ENCODE data around the gene FNIP1. TPM values are rescaled to one million over a fixed set of nuclear protein-coding genes. Genes with fewer than 3 reads are reported as not detected.
A peak's percentile ranks its signal among the peaks of the same experiment; 100 is the strongest.

Gene FNIP1
- total RNA-seq, 1 experiment from 2014 or later: 16.4 TPM

GRCh38 chr5:131630208-131630962 is 166.4 kb downstream of the FNIP1 start:
- H3K4me2 ChIP-seq (ENCODE audit: low read length): peak overlapping the region; percentile 58; the same call in 1 of the 2 replicates
- peaks cover 96% of the 10 kb centered on the region for H3K79me2 ChIP-seq (ENCODE audit: insufficient read depth, low read length)
- peaks cover 7% of the 10 kb centered on the region; the same call in 1 of the 2 replicates for H4K20me1 ChIP-seq (ENCODE audit: insufficient read depth)
- ChIA-PET RAD21 (ENCODE audit: low non-redundant PET in 1 of 2, low total read pairs in 2 of 2, uncharacterized antibody in 2 of 2, unreplicated experiment in 2 of 2) (no interaction called here), CTCF (interaction anchor here (1.4 kb wide), 1 partner anchor 377 kb away, joined by 5 read pairs; no protein-coding TSS in a partner anchor), POLR2A (no interaction called here)
- H3K36me3 ChIP-seq (ENCODE audit: control insufficient read depth in 1 of 2, insufficient read depth in 2 of 2, low read length in 2 of 2): no peaks in the 10 kb centered on the region
- no peaks in the 10 kb centered on the region for H3K9me3 ChIP-seq (ENCODE audit: control insufficient read depth in 1 of 2, insufficient read depth in 1 of 2, low read depth in 1 of 2, low read length in 2 of 2)
- BruUV-seq (replicated peaks): no TSS peak
- H3K9me2 ChIP-seq (ENCODE audit: insufficient read depth): no peaks in the 10 kb centered on the region
- intact Hi-C loops (cut with micrococcal nuclease): no loop called here
- TF ChIP-seq YY1 (IDR thresholded peaks at IDR 0.05; ENCODE audit: extremely low read depth, insufficient replicate concordance, low read depth, low read length): no peak
- no peak overlapping the region for H2AFZ ChIP-seq (ENCODE audit: low read depth, low read length, poor library complexity, severe bottlenecking)
- DNase-seq (ENCODE audit: low read depth, low spot score): no peak
- H3K27ac ChIP-seq (ENCODE audit: low read depth, low read length): no peak overlapping the region
- no peaks in the 10 kb centered on the region for H3K27me3 ChIP-seq (ENCODE audit: insufficient read depth, low read length)
- no peak overlapping the region for H3K4me3 ChIP-seq (replicated peaks in 1 of 2; ENCODE audit: low read depth in 1 of 2, low read length in 2 of 2)
- H3K9ac ChIP-seq (ENCODE audit: low read length): no peak overlapping the region
- no peak for ATAC-seq
- peaks cover 9 to 36% of the 10 kb centered on the region in 2 experiments for H3K4me1 ChIP-seq (ENCODE audit: control insufficient read depth in 1 of 2, insufficient read depth in 2 of 2, low read length in 2 of 2)

GRCh38 chr5:131628990-131629389 is 167.8 kb downstream of the FNIP1 start:
- Histone ChIP-seq H2AFZ (ENCODE audit: low read depth, low read length, poor library complexity, severe bottlenecking) (no peak overlapping the region), H3K9me2 (ENCODE audit: insufficient read depth) (no peaks in the 10 kb centered on the region), H3K27ac (ENCODE audit: low read depth, low read length) (no peak overlapping the region), H3K27me3 (ENCODE audit: insufficient read depth, low read length) (no peaks in the 10 kb centered on the region), H3K36me3 (ENCODE audit: control insufficient read depth in 1 of 2, insufficient read depth in 2 of 2, low read length in 2 of 2) (no peaks in the 10 kb centered on the region), H3K4me2 (ENCODE audit: low read length) (peak overlapping the region; percentile 58), H3K9me3 (ENCODE audit: control insufficient read depth in 1 of 2, insufficient read depth in 1 of 2, low read depth in 1 of 2, low read length in 2 of 2) (no peaks in the 10 kb centered on the region), H3K79me2 (ENCODE audit: insufficient read depth, low read length) (peaks cover 99% of the 10 kb centered on the region), H3K9ac (ENCODE audit: low read length) (no peak overlapping the region), H3K4me1 (ENCODE audit: control insufficient read depth in 1 of 2, insufficient read depth in 2 of 2, low read length in 2 of 2) (peaks cover 9 to 36% of the 10 kb centered on the region in 2 experiments), H3K4me3 (replicated peaks in 1 of 2; ENCODE audit: low read depth in 1 of 2, low read length in 2 of 2) (no peak overlapping the region), H4K20me1 (ENCODE audit: insufficient read depth) (peaks cover 7% of the 10 kb centered on the region; the same call in 1 of the 2 replicates)
- intact Hi-C loops (cut with micrococcal nuclease): no loop called here
- DNase-seq (ENCODE audit: low read depth, low spot score): no peak
- ChIA-PET CTCF (interaction anchor here (1.4 kb wide), 1 partner anchor 378 kb away, joined by 5 read pairs; no protein-coding TSS in a partner anchor), RAD21 (ENCODE audit: low non-redundant PET in 1 of 2, low total read pairs in 2 of 2, uncharacterized antibody in 2 of 2, unreplicated experiment in 2 of 2) (no interaction called here), POLR2A (no interaction called here)
- BruUV-seq (replicated peaks): no TSS peak
- peak; percentile 84 for ATAC-seq
- TF ChIP-seq YY1 (IDR thresholded peaks at IDR 0.05; ENCODE audit: extremely low read depth, insufficient replicate concordance, low read depth, low read length) (no peak), MAX (IDR thresholded peaks at IDR 0.05) (no peak), EZH2 (IDR thresholded peaks at IDR 0.05) (no peak), REST (IDR thresholded peaks at IDR 0.05; ENCODE audit: low read depth) (no peak), FOSL1 (IDR thresholded peaks at IDR 0.05; ENCODE audit: low read depth) (peak; percentile 75), POLR2A (IDR thresholded peaks at IDR 0.05; ENCODE audit: borderline replicate concordance, extremely low read depth, insufficient read depth, insufficient read length) (no peak), POLR2AphosphoS5 (IDR thresholded peaks at IDR 0.05; ENCODE audit: low read depth, low read length) (no peak), RAD21 (IDR thresholded peaks at IDR 0.05; ENCODE audit: low read depth) (no peak), ELF1 (IDR thresholded peaks at IDR 0.05; ENCODE audit: borderline replicate concordance, low read depth) (no peak), JUND (IDR thresholded peaks at IDR 0.05) (peak; percentile 71), CTCF (IDR thresholded peaks at IDR 0.05 in 2 of 3, conservative IDR thresholded peaks at IDR 0.05 in 1 of 3; ENCODE audit: borderline replicate concordance in 1 of 3, insufficient read depth in 1 of 3, low read depth in 2 of 3, low read length in 2 of 3) (no peak), TCF7L2 (IDR thresholded peaks at IDR 0.05; ENCODE audit: borderline replicate concordance, extremely low read depth, insufficient read depth, insufficient read length) (no peak), ZFX (IDR thresholded peaks at IDR 0.05) (no peak), CBX3 (IDR thresholded peaks at IDR 0.05; ENCODE audit: low read depth) (peak; percentile 59; the same call in 1 of the 2 replicates)

Measured in HCT116 (cell line).